ENCODE data around the gene THSD1.
"Not testable (repeated sequence)": the region's sequence is repeated elsewhere in the genome, so short reads cannot be mapped to it uniquely, and the experiment has no call there.

The THSD1 gene

DNA sequence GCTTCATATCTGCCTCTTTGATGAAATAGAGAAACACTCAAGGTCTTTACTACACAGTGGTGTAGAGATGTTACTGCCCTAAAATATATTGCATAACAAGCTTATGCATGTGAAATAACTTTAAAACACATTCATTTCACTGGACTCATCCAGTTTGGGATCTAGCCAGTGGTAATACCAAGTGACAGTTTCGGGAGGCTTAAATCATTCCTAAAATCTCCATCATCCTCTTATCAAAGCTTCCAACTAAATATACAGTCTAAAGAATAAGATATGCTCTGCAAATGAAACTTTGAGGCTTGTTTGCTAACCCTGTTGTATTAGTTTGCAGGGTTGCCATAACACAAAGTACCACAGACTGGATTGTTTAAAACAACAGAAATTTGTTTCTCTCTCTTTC, 52.8 kb downstream of the THSD1 start:
- no peak for DNase-seq (ENCODE audit: low spot score)

DNA sequence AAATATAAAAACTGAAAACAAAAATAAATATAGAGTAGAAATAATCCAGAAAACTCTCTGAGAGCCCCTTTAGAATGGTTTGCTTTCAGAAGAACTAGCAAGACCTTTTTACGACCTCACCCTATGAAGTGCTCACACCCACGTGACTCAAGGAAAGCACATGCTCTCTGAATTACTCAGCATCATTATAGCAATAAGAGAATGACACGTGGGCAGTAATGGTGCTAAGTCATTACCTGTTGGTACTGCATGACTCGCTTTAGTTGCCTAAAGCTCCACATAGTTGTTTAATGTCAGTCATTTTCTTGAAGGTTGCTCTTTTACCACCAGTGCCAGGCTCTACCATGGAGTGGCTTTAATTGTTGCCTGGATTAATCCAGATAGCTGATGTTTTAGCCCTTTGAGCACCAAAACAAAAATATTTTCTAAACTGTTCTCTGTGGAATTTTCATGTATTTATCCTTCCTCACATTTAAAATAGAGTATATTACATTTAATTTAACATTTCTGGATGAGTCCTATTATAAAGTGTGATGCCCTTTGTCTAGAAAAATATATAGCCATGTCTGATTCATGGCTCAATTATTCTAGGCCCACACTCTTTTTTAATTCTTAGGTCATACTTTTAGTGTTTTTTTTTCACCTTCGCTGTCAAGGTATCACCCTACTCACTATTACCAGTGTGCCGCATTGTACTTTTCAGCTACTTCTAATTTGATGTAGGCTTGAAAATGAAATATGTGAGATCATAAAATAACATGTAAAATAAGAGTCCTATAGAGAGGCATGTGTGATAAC, 56.8 kb downstream of the THSD1 start:
- DNase-seq (ENCODE audit: low spot score): no peak

DNA sequence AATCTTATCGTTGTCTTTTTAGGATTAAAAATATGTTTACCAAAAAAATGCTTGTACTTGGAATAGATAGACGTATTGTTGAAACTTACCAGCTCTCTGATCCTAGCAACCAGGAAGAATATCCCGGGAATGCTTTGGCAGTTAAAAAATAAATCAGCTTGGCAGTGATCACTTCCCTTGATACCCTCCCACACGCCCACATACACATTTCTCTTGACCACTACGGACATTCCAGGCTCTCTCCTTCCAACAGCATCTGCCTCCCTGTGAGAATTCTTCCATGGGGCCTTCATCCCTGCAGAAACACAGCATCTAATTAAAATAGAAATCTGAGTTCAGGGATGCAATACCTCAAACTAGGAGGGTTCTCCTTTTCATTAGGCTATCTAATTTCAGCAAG, 57.9 kb downstream of the THSD1 start:
- no peak for DNase-seq (ENCODE audit: low spot score)

DNA sequence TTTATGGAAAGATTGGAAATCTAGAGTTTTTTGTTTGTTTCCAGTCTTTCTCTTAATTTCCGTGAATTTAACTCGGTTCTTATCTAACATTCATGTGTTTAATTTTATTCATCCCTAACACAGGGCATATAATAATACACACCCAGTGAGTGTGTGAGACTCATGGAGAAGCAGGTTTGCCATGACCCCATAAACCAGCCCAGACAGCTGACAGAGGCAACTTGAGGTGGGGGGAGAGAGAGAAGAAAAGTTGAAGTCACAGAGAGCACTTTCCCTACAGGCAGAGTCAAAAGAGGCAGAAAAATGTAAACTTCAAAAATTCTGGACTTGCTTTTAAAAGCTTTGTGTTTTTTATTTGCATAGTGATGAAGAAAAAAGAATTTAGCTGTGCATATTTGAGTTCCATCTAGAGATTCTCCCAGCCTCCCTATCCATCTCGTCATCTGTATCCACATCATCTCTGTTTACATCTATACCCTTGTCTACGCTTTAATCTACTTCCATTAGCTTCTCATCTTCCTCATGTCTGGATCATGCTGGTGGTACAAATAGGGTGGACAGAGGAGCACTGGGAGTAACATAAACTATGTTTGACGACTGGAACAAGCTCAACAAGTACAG, 60.2 kb downstream of the THSD1 start:
- DNase-seq (ENCODE audit: low spot score): no peak

DNA sequence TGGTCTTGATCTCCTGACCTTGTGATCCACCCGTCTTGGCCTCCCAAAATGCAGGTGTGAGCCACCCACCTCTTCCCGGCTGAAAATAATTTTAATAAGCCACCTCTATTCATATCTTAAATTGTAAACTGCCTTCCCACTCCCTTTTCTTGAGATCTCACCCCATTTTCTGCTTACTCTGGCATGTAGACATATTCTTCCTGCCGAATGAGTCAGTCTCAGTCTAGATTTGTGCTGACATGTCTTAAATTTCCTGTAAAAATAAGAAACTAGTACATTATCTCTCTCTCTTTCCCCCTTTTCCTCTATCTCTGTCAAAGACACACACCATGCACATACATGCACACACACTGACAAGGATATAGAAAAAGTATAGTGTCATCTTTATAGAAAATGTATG, 60.9 kb downstream of the THSD1 start:
- DNase-seq (ENCODE audit: low spot score): no peak

DNA sequence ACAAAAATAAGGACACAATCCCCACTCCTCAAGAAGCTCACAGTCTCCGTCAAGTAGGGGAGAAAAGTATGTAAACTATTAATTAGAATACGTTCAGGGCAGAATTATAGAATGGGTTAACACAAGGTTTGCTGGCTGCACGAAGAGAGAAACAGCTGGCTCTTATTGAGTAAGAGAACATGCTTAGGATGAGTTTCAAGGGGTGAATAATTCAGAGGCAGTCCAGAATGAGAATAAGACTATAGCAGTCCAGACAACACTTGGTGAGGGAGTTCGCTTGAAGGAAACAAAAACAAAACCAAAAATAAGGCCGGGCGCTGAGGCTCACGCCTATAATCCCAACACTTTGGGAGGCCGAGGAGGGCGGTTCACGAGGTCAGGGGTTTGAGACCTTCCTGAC, 61.9 kb downstream of the THSD1 start:
- no peak for DNase-seq (ENCODE audit: low spot score)

DNA sequence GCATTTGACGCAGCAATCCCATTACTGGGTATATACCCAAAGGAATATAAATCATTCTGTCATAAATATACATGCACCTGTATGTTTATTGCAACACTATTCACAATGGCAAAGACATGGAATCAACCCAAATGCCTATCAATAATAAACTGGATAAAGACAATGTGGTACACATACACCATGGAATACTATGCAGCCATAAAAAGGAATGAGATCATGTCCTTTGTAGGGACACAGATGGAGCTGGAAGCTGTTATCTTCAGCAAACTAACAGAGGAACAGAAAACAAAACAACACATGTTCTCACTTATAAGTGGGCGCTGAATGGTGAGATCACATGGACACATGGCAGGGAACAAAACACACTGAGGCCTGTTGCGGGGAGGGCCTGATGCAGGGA, 63.8 kb downstream of the THSD1 start:
- DNase-seq (ENCODE audit: low spot score): not testable (repeated sequence)

DNA sequence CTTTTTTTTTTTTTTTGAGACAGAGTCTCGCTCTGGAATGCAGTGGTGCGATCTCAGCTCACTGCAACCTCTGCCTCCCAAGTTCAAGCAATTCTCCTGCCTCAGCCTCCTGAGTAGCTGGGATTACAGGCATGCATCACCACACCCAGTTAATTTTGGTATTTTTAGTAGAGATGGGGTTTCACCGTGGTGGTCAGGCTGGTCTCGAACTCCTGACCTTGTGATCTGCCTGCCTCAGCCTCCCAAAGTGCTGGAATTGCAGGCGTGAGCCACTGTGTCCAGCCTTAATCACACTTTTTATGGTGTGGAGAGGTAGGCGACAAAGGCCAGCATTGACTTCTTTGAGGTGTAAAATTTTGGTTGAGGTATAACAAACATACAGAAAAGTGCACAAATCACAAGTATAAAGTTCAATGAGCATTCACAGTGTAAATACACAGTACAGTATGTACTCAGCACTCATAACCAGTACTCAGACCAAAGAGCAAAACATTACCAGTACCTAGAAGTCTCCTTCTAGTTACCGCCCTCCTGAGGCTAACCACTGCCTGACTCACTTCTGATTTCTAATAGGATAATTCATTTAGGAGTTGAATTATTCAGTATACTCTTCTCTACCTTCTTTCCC, 68.0 kb downstream of the THSD1 start:
- not testable (repeated sequence) for DNase-seq (ENCODE audit: low spot score)

DNA sequence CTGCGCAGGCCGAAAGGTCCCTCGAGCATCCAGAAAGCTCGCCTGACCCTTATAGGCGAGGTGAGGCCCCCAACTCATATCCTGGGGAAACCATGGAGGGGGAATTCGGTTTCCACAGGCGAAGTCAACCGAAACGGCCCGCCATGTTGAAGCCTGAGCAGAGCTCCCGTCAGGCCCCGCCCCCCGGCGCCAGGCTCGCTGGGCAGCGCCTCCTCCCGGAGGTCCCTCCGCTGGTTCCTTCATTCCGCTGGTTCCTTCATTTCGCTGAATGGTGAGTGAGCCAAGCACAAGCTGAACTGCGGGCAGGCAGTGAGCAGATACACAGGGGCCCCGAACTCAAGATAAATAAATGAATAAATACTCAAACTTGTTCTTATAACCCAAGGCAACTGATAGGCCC, 71.9 kb downstream of the THSD1 start:
- not testable (repeated sequence) for DNase-seq (ENCODE audit: low spot score)

DNA sequence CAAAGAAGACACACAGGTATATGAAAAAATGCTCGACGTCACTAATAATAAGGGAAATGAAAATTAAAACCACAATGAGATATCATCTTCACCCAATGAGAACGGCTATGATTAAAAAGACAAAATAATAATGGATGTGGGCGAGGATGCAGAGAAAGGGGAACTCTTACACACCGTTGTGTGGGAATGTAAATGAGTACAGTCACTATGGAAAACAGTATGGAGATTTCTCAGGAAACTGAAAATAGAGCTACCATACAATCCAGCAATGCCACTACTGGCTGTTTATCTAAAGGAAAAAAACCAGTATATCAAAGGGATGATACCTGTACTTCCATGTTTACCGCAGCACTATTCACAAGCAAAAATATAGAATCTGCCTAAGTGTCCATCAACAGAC, 74.1 kb downstream of the THSD1 start:
- DNase-seq (ENCODE audit: low spot score): not testable (repeated sequence)

Measured in iPS-NIHi11 (cell line).